Calu3 (cell line): ENCODE results near the gene FAF1. TPM values are rescaled to one million over a fixed set of nuclear protein-coding genes. Genes with fewer than 3 reads are reported as not detected.
"Not testable (repeated sequence)": the region's sequence is repeated elsewhere in the genome, so short reads cannot be mapped to it uniquely, and the experiment has no call there.

ENCODE experiments used
- BruUV-seq: library from RNA; stranded (reverse); fragments of 400-500 nt; replicated peaks from 2 replicates; lab custom pipeline; 2021; lab: Mats Ljungman, UMichigan
- CTCF ChIA-PET: fragments of 300-600 bp; sonication (Branson Sonifier 250); formaldehyde crosslinking; loops from one replicate; lab custom pipeline; 2022; ENCODE audit warnings: antibody characterized with exemption; lab: Charles Lee
- DNase-seq: peaks from one replicate; pipeline ENCODE4 v3.0.0; 2022
- H3K27ac Mint-ChIP-seq: one replicate; pipeline ENCODE4 v1.8.0; 2022; ENCODE audit warnings: mixed read lengths; ENCODE audit not compliant: unreplicated experiment
- H3K27me3 Mint-ChIP-seq: one replicate; pipeline ENCODE4 v1.8.0; 2022; ENCODE audit warnings: mixed read lengths; ENCODE audit not compliant: unreplicated experiment
- H3K36me3 Mint-ChIP-seq: one replicate; pipeline ENCODE4 v1.8.0; 2022; ENCODE audit warnings: mild to moderate bottlenecking, moderate library complexity, mixed read lengths; ENCODE audit not compliant: insufficient read depth, unreplicated experiment
- H3K4me1 Mint-ChIP-seq: one replicate; pipeline ENCODE4 v1.8.0; 2022; ENCODE audit warnings: mild to moderate bottlenecking, low read depth, mixed read lengths; ENCODE audit not compliant: unreplicated experiment
- H3K4me3 Mint-ChIP-seq: one replicate; pipeline ENCODE4 v1.8.0; 2022; ENCODE audit warnings: mild to moderate bottlenecking, low read depth, moderate library complexity, mixed read lengths; ENCODE audit not compliant: unreplicated experiment
- H3K9me3 Mint-ChIP-seq: one replicate; pipeline ENCODE4 v1.8.0; 2022; ENCODE audit warnings: low read depth, mixed read lengths; ENCODE audit not compliant: unreplicated experiment
- intact Hi-C: fragments of 100-400 bp; cut with micrococcal nuclease; formaldehyde crosslinking; loops from one replicate; pipeline ENCODE4 v1.10.0; 2022; ENCODE audit not compliant: unreplicated experiment
- total RNA-seq: library from RNA; stranded (reverse); gene quantifications from 2 replicates; pipeline ENCODE4 v1.2.3, GENCODE V29; 2022
- TF ChIP-seq, protein P1 (sequence below): fragments of 200-600 bp; IDR thresholded peaks from one replicate; pipeline ENCODE4 v1.8.0; 2022; ENCODE audit warnings: antibody characterized with exemption; ENCODE audit not compliant: unreplicated experiment

FAF1 gene
- total RNA-seq, 1 experiment from 2014 or later: 104 TPM

DNA sequence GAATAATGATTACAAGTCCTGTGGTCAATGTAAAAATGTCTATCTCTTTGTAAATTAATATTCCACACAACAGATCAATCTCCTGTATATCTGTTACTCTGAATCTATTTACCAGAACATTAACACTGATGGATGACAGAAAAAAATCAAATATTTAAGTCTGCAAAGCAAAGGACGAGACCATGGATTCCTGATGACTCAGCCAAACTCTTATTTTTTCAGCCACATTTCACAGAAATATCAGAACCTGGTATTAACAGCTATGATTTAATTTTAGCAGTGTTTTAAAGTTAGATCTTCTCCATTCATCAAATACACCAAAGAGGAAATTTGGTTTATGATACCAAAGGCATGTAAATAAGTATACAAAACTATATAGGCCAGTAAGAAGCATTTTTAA, 46.1 kb downstream of the FAF1 start:
- BruUV-seq: no TSS peak

DNA sequence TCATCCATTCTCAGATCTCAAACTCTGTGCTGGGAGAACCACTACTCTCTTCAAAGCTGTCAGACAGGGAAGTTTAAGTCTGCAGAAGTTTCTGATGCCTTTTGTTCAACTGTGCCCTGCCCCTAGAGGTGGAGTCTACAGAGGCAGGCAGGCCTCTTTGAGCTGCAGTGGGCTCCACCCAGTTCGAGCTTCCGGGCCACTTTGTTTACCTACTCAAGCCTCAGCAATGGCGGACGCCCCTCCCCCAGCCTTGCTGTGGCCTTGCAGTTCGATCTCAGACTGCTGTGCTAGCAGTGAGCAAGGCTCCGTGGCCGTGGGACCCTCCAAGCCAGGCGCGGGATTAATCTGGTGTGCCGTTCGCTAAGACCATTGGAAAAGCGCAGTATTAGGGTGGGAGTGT, 49.7 kb downstream of the FAF1 start:
- H3K27me3 Mint-ChIP-seq, BruUV-seq, H3K27ac Mint-ChIP-seq, CTCF ChIA-PET, DNase-seq, H3K4me3 Mint-ChIP-seq, H3K4me1 Mint-ChIP-seq, intact Hi-C loops: not testable (repeated sequence)
- peaks cover 11% of the 10 kb centered on the region for H3K36me3 Mint-ChIP-seq
- H3K9me3 Mint-ChIP-seq: peaks cover 24% of the 10 kb centered on the region

More for the DNA sequence above, 46.1 kb downstream of the FAF1 start:
- Mint-ChIP-seq H3K4me1 (peaks cover 19% of the 10 kb centered on the region), H3K4me3 (no peak overlapping the region), H3K27ac (no peak overlapping the region), H3K9me3 (peaks cover 6% of the 10 kb centered on the region), H3K27me3 (no peaks in the 10 kb centered on the region), H3K36me3 (peaks cover 6% of the 10 kb centered on the region)
- TF ChIP-seq, protein P1, sequence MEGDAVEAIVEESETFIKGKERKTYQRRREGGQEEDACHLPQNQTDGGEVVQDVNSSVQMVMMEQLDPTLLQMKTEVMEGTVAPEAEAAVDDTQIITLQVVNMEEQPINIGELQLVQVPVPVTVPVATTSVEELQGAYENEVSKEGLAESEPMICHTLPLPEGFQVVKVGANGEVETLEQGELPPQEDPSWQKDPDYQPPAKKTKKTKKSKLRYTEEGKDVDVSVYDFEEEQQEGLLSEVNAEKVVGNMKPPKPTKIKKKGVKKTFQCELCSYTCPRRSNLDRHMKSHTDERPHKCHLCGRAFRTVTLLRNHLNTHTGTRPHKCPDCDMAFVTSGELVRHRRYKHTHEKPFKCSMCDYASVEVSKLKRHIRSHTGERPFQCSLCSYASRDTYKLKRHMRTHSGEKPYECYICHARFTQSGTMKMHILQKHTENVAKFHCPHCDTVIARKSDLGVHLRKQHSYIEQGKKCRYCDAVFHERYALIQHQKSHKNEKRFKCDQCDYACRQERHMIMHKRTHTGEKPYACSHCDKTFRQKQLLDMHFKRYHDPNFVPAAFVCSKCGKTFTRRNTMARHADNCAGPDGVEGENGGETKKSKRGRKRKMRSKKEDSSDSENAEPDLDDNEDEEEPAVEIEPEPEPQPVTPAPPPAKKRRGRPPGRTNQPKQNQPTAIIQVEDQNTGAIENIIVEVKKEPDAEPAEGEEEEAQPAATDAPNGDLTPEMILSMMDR: no peak
- intact Hi-C loops: no loop called here
- no peak for DNase-seq
- CTCF ChIA-PET: interaction anchor here (0.5 kb wide), 1 partner anchor 191 kb away, joined by 3 read pairs; no protein-coding TSS in a partner anchor

DNA sequence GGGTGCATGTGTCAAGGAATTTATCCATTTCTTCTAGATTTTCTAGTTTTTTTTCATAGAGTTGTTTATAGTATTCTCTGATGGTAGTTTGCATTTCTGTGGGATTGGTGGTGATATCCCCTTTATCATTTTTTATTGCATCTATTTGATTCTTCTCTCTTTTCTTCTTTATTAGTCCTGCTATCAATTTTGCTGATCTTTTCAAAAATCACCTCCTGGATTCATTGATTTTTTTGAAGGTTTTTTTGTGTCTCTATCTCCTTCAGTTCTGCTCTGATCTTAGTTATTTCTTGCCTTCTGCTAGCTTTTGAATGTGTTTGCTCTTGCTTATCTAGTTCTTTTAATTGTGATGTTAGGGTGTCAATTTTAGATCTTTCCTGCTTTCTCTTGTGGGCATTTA, 52.5 kb downstream of the FAF1 start:
- DNase-seq, H3K4me3 Mint-ChIP-seq, CTCF ChIA-PET, intact Hi-C loops, H3K27me3 Mint-ChIP-seq, BruUV-seq, H3K4me1 Mint-ChIP-seq: not testable (repeated sequence)
- Mint-ChIP-seq H3K36me3 (peaks cover 11% of the 10 kb centered on the region), H3K9me3 (peaks cover 24% of the 10 kb centered on the region), H3K27ac (peak overlapping the region; percentile 75)

DNA sequence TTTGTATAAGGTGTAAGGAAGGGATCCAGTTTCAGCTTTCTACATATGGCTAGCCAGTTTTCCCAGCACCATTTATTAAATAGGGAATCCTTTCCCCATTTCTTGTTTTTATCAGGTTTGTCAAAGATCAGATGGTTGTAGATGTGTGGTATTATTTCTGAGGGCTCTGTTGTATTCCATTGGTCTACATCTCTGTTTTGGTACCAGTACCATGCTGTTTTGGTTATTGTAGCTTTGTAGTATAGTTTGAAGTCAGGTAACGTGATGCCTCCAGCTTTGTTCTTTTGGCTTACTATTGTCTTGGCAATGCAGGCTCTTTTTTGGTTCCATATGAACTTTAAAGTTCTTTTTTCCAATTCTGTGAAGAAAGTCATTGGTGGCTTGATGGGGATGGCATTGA, 54.0 kb downstream of the FAF1 start:
- not testable (repeated sequence) for H3K27ac Mint-ChIP-seq, BruUV-seq

DNA sequence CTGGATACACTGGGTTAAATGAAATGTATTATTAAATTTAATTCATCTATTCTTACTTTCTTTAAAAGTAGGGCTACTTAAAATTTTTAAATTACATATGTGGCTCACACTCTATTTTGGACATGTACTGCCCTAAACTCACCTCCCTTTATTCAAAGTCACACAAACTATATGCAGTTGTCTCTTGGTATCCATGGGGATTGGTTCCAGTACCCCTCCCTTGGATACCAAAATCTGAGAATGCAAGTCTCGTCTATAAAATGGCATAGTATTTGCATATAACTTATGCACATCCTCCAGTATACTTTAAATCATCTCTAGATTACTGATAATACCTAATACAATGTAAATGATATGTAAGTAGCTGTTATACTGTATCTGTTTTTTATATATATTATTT, 57.6 kb downstream of the FAF1 start:
- no TSS peak for BruUV-seq
- intact Hi-C loops: loop anchor here (2.0 kb wide), 1 partner anchor 14 kb away; no protein-coding TSS in a partner anchor

More for the DNA sequence above, 54.0 kb downstream of the FAF1 start:
- H3K27me3 Mint-ChIP-seq, H3K4me1 Mint-ChIP-seq, intact Hi-C loops, H3K4me3 Mint-ChIP-seq, DNase-seq, CTCF ChIA-PET: not testable (repeated sequence)
- H3K9me3 Mint-ChIP-seq: peaks cover 24% of the 10 kb centered on the region
- peaks cover 11% of the 10 kb centered on the region for H3K36me3 Mint-ChIP-seq

More for the DNA sequence above, 57.6 kb downstream of the FAF1 start:
- H3K4me1 Mint-ChIP-seq: no peaks in the 10 kb centered on the region
- TF ChIP-seq, protein P1: no peak
- H3K27me3 Mint-ChIP-seq: no peaks in the 10 kb centered on the region
- no peak overlapping the region for H3K27ac Mint-ChIP-seq
- CTCF ChIA-PET: no interaction called here
- H3K9me3 Mint-ChIP-seq: peaks cover 6% of the 10 kb centered on the region
- H3K4me3 Mint-ChIP-seq: no peak overlapping the region
- H3K36me3 Mint-ChIP-seq: peaks cover under 1% of the 10 kb centered on the region
- no peak for DNase-seq
